GM12878 (cell line): ENCODE results near the gene ACTR1B. TPM values are rescaled to one million over a fixed set of nuclear protein-coding genes. Genes with fewer than 3 reads are reported as not detected.

Experiments
- ATF7 ChIP-seq: fragments of 450-650 bp; IDR thresholded peaks from 2 replicates; pipeline ENCODE4 v1.6.1; 2016; ENCODE audit warnings: low read depth, mild to moderate bottlenecking
- CEBPZ ChIP-seq: fragments of 150-350 bp; IDR thresholded peaks from 2 replicates; pipeline ENCODE4 v1.6.1; 2016; ENCODE audit warnings: low read depth, low read length
- EED ChIP-seq: sonication (generic); IDR thresholded peaks from 2 replicates; pipeline ENCODE4 v1.6.1; 2016; ENCODE audit warnings: antibody characterized with exemption, low read depth
- IKZF1 ChIP-seq: fragments of 450-650 bp; conservative IDR thresholded peaks from 2 replicates; pipeline ENCODE4 v1.6.1; 2017; ENCODE audit warnings: antibody characterized with exemption, mild to moderate bottlenecking
- IRF5 ChIP-seq: fragments of 450-650 bp; IDR thresholded peaks from 2 replicates; pipeline ENCODE4 v1.6.1; 2017; ENCODE audit warnings: borderline replicate concordance
- NFIC ChIP-seq: IDR thresholded peaks from 2 replicates; pipeline ENCODE4 v1.6.1; 2012; ENCODE audit warnings: low read depth, mild to moderate bottlenecking, inconsistent platforms, low read length, moderate library complexity
- POLR2AphosphoS5 ChIP-seq: IDR thresholded peaks from 2 replicates; pipeline ENCODE4 v1.6.1; 2011; ENCODE audit warnings: mild to moderate bottlenecking, low read length, inconsistent platforms
- ZNF622 ChIP-seq: fragments of 450-650 bp; IDR thresholded peaks from 2 replicates; pipeline ENCODE4 v1.6.1; 2017; ENCODE audit warnings: mild to moderate bottlenecking, inconsistent platforms
- polyA plus RNA-seq, 11 experiments: library from polyadenylated mRNA; depleted of rRNA in 4 of 11; unstranded in 6 of 11; stranded (reverse) in 5 of 11; fragments of >200 nt; fragmentation: Nextera tagmentation in 4 of 11; fragmentation: Illumina TruSeq in 1 of 11; extraction: Ambion mirVana in 4 of 11; extraction: Trizol in 1 of 11; gene quantifications; 1 replicate in 1 of 11; 2 replicates in 10 of 11; pipeline versions ENCODE4 v1.2.1 to v1.2.3, GENCODE V29; 2011 to 2016; ENCODE audit warnings: inconsistent platforms in 2 of 11, missing spikeins in 2 of 11, low read depth in 1 of 11
- total RNA-seq, 4 experiments: library from RNA; depleted of rRNA in 3 of 4; stranded (reverse); fragments of >200 nt in 3 of 4; fragmentation: Illumina TruSeq in 1 of 4; extraction: Trizol in 1 of 4; gene quantifications; 2 replicates each; pipeline versions ENCODE4 v1.2.1 to v1.2.3, GENCODE V29; 2013 to 2021

ACTR1B gene
- total and polyA plus RNA-seq, 10 of the 15 experiments (the other 5 are each of a cell fraction or from before 2014, with no cell fraction given) = 1.3 to 62.8 (median 44.8) TPM

GRCh38 chr2:97662895-97663625 lies 784 bp downstream of the ACTR1B start (continued):
- peak; percentile 88 for TF ChIP-seq EED
- no peak for TF ChIP-seq ZNF622
- peak; percentile 62 for TF ChIP-seq POLR2AphosphoS5
- TF ChIP-seq CEBPZ = no peak
- peak; percentile 33; the same call in 1 of the 2 replicates for TF ChIP-seq ATF7
- no peak for TF ChIP-seq IRF5
- TF ChIP-seq NFIC = peak; percentile 65; the same call in 1 of the 2 replicates
- peak; percentile 55; the same call in 1 of the 2 replicates for TF ChIP-seq IKZF1
